ENCODE measurements around the gene BSND.

The BSND gene

GRCh38 chr1:55049914-55050278, 51.2 kb downstream of the BSND start:
- no peak for DNase-seq (ENCODE audit: low read depth)

DNA sequence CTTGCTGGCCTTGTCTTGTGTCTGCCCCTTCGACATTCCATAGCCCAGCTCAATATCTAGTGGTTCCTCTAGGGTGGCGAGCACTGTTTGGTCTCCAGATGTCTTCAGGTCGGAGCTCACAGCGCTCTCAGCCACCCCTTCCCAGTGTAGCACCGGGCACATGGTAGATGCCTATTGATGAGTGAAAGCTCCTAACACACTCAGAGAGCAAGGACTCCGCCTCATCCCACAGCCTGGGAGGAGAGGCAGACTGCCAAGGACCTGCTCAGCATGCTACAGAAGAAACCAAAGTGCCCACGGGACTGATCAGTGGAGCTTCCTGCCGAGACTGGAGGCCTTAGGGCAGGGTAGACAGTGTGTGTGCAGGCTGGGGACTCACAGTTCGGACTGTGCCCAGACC, 51.5 kb downstream of the BSND start:
- H3K4me3 ChIP-seq (ENCODE audit: low read length): no peak overlapping the region
- TF ChIP-seq, protein P1, sequence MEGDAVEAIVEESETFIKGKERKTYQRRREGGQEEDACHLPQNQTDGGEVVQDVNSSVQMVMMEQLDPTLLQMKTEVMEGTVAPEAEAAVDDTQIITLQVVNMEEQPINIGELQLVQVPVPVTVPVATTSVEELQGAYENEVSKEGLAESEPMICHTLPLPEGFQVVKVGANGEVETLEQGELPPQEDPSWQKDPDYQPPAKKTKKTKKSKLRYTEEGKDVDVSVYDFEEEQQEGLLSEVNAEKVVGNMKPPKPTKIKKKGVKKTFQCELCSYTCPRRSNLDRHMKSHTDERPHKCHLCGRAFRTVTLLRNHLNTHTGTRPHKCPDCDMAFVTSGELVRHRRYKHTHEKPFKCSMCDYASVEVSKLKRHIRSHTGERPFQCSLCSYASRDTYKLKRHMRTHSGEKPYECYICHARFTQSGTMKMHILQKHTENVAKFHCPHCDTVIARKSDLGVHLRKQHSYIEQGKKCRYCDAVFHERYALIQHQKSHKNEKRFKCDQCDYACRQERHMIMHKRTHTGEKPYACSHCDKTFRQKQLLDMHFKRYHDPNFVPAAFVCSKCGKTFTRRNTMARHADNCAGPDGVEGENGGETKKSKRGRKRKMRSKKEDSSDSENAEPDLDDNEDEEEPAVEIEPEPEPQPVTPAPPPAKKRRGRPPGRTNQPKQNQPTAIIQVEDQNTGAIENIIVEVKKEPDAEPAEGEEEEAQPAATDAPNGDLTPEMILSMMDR (IDR thresholded peaks at IDR 0.05; ENCODE audit: insufficient read depth, low read depth, low read length, missing control alignments): no peak
- peak; percentile 23 for DNase-seq (ENCODE audit: low read depth)

More at GRCh38 chr1:55049914-55050278, 51.2 kb downstream of the BSND start:
- no peak overlapping the region for H3K4me3 ChIP-seq (ENCODE audit: low read length)
- TF ChIP-seq, protein P1 (IDR thresholded peaks at IDR 0.05; ENCODE audit: insufficient read depth, low read depth, low read length, missing control alignments): no peak

- no peak overlapping the region for H3K4me3 ChIP-seq (ENCODE audit: low read length)
- no peak for DNase-seq (ENCODE audit: low read depth)
- TF ChIP-seq, protein P1 (IDR thresholded peaks at IDR 0.05; ENCODE audit: insufficient read depth, low read depth, low read length, missing control alignments): no peak
Measured at GRCh38 chr1:55051169-55051568, 52.4 kb downstream of the BSND start.

DNA sequence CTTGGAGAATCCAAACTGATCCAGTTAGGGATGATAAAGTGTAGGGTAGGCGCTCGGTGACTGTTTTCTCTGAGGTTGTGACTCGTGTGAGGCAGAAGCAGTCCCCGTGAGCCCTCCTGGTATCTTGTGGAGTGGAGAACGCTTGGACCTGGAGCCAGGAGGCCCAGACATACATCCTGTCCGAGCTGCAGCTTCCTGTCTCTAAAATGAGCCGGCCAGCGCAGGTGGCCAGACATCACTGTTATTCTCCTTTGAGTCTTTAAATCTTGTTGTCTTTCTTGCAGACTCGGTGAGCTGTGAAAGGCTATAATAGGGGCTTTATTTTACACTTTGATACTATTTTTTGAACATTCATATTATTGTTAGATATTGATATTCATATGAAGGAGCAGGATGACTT, 52.9 kb downstream of the BSND start:
- DNase-seq (ENCODE audit: low read depth): no peak
- no peak overlapping the region for H3K4me3 ChIP-seq (ENCODE audit: low read length)
- TF ChIP-seq, protein P1 (IDR thresholded peaks at IDR 0.05; ENCODE audit: insufficient read depth, low read depth, low read length, missing control alignments): no peak

GRCh38 chr1:55052221-55053142, 53.7 kb downstream of the BSND start:
- H3K4me3 ChIP-seq (ENCODE audit: low read length): no peak overlapping the region
- no peak for DNase-seq (ENCODE audit: low read depth)
- TF ChIP-seq, protein P1 (IDR thresholded peaks at IDR 0.05; ENCODE audit: insufficient read depth, low read depth, low read length, missing control alignments): no peak

DNA sequence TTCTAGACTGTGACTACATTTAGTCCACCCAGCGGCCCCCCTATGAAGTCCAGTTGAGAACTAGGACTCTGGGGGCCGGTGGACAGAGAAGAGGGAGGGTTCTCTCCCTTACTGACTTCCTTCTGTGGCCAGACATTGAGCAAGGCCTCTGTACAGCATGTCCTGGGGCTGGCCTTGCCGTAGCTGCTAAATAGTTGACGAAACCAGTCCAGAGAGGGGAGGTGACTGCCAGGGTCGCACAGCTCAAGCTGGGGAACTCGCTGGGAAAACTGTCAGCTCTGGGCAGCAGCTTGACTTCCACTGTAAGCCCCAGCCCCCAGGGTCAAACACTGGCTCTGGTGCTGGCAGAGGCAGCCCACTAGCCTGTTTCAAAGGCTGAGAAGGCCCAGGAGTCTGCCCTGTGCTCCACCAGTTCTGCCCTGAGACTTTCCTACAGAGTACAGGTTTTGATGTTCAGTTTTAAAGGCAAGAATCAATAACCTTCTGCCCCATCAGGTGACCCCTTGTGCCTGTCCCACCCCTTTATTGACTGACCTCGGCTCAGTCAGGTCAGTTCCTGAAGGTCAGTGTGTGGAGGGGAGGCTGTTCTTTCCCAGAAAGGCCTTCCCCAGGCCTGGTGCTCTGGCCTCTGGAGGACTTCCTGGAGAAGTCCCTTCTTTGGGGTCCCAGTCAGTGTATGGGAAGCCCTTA, 54.7 kb downstream of the BSND start:
- no peak overlapping the region for H3K4me3 ChIP-seq (ENCODE audit: low read length)
- TF ChIP-seq, protein P1 (IDR thresholded peaks at IDR 0.05; ENCODE audit: insufficient read depth, low read depth, low read length, missing control alignments): no peak
- DNase-seq (ENCODE audit: low read depth): no peak

Measured in epithelial cell of esophagus (primary cell).